Nephron progenitor cell (in vitro differentiated cells): Measurements from ENCODE around the gene SAAL1.
A peak's percentile ranks its signal among the peaks of the same experiment; 100 is the strongest.

ENCODE experiments used
- DNase-seq: peaks from one replicate; pipeline ENCODE4 v3.0.0; 2021
- H3K27ac Mint-ChIP-seq: 2 replicates; pipeline ENCODE4 v1.8.0; 2021; ENCODE audit warnings: mild to moderate bottlenecking, moderate library complexity, mixed read lengths
- H3K27me3 Mint-ChIP-seq: 2 replicates; pipeline ENCODE4 v1.8.0; 2021; ENCODE audit warnings: mild to moderate bottlenecking, low read depth, mixed read lengths; ENCODE audit not compliant: poor library complexity
- H3K36me3 Mint-ChIP-seq: 2 replicates; pipeline ENCODE4 v1.8.0; 2021; ENCODE audit warnings: low read depth, mixed read lengths
- H3K4me1 Mint-ChIP-seq: 2 replicates; pipeline ENCODE4 v1.8.0; 2021; ENCODE audit warnings: mixed read lengths
- H3K4me3 Mint-ChIP-seq: 2 replicates; pipeline ENCODE4 v1.8.0; 2021; ENCODE audit warnings: mild to moderate bottlenecking, moderate library complexity, mixed read lengths
- H3K9me3 Mint-ChIP-seq: 2 replicates; pipeline ENCODE4 v1.8.0; 2021; ENCODE audit warnings: mild to moderate bottlenecking, moderate library complexity, mixed read lengths
- CTCF ChIP-seq: fragments of 200-600 bp; sonication (generic); IDR thresholded peaks from 2 replicates; pipeline ENCODE4 v1.5.0; 2021; ENCODE audit warnings: antibody characterized with exemption

SAAL1 gene

GRCh38 chr11:18105802-18106574 lies at the start of gene SAAL1:
Gene SAAL1 (minus strand): TSS chr11:18106082. CDS start chr11:18106041, 41 bp downstream.
- Mint-ChIP-seq H3K27me3 (peaks cover 12% of the 10 kb centered on the region), H3K4me1 (peaks cover 11% of the 10 kb centered on the region), H3K27ac (no peak within 1 kb of the TSS), H3K36me3 (peaks cover 26% of the 10 kb centered on the region), H3K9me3 (no peaks in the 10 kb centered on the region), H3K4me3 (peak within 1 kb of the TSS; percentile 97)
- DNase-seq = peak; percentile 97
- TF ChIP-seq CTCF = peak; percentile 83

- no peak for TF ChIP-seq CTCF
- DNase-seq = no peak
- Mint-ChIP-seq H3K36me3 (no peaks in the 10 kb centered on the region), H3K4me3 (no peak overlapping the region), H3K27ac (no peak overlapping the region), H3K9me3 (peaks cover 3% of the 10 kb centered on the region), H3K27me3 (peaks cover 27% of the 10 kb centered on the region), H3K4me1 (no peaks in the 10 kb centered on the region)
These were observed 45.7 kb upstream of the SAAL1 start for GRCh38 chr11:18151581-18151980.

- peaks cover 34% of the 10 kb centered on the region for H3K27me3 Mint-ChIP-seq
- no peak for TF ChIP-seq CTCF
- H3K27ac Mint-ChIP-seq = no peak overlapping the region
These were observed 40.0 kb upstream of the SAAL1 start for GRCh38 chr11:18145837-18146236.

GRCh38 chr11:18145025-18145424 lies 39.1 kb upstream of the SAAL1 start:
- H3K27ac Mint-ChIP-seq = no peak overlapping the region
- no peaks in the 10 kb centered on the region for H3K9me3 Mint-ChIP-seq
- no peak overlapping the region for H3K4me3 Mint-ChIP-seq
- H3K36me3 Mint-ChIP-seq = no peaks in the 10 kb centered on the region
- peaks cover 37% of the 10 kb centered on the region for H3K27me3 Mint-ChIP-seq
- TF ChIP-seq CTCF = peak; percentile 22
- DNase-seq = no peak
- H3K4me1 Mint-ChIP-seq = no peaks in the 10 kb centered on the region

More at GRCh38 chr11:18145837-18146236, 40.0 kb upstream of the SAAL1 start:
- DNase-seq = no peak
- H3K4me3 Mint-ChIP-seq = no peak overlapping the region
- no peaks in the 10 kb centered on the region for H3K36me3 Mint-ChIP-seq
- no peaks in the 10 kb centered on the region for H3K4me1 Mint-ChIP-seq
- H3K9me3 Mint-ChIP-seq = no peaks in the 10 kb centered on the region

- Mint-ChIP-seq H3K36me3 (no peaks in the 10 kb centered on the region), H3K27me3 (peaks cover 38% of the 10 kb centered on the region), H3K9me3 (no peaks in the 10 kb centered on the region), H3K4me3 (no peak overlapping the region), H3K4me1 (no peaks in the 10 kb centered on the region), H3K27ac (no peak overlapping the region)
- no peak for DNase-seq
- TF ChIP-seq CTCF = no peak
These were observed 38.4 kb upstream of the SAAL1 start for GRCh38 chr11:18144243-18144642.

- H3K36me3 Mint-ChIP-seq = no peaks in the 10 kb centered on the region
- no peaks in the 10 kb centered on the region for H3K4me1 Mint-ChIP-seq
- H3K4me3 Mint-ChIP-seq = no peak overlapping the region
- TF ChIP-seq CTCF = no peak
- no peak overlapping the region for H3K27ac Mint-ChIP-seq
- H3K27me3 Mint-ChIP-seq = peaks cover 28% of the 10 kb centered on the region
- peaks cover 6% of the 10 kb centered on the region for H3K9me3 Mint-ChIP-seq
- no peak for DNase-seq
These were observed 34.3 kb upstream of the SAAL1 start for GRCh38 chr11:18140145-18140544.
